HT1080 (cell line): ENCODE data around the gene SZT2. TPM values are rescaled to one million over a fixed set of nuclear protein-coding genes. Genes with fewer than 3 reads are reported as not detected.

Source experiments
- DNase-seq: peaks from one replicate; pipeline ENCODE4 v3.0.0-alpha.2; 2015; ENCODE audit warnings: low read depth
- total RNA-seq: library from RNA; depleted of rRNA; stranded (reverse); fragments of >200 nt; shearing (Covaris generic); gene quantifications from 2 replicates; pipeline ENCODE4 v1.2.3, GENCODE V29; 2014

Gene SZT2
- total RNA-seq, 1 experiment from 2014 or later = 11.7 TPM

DNA sequence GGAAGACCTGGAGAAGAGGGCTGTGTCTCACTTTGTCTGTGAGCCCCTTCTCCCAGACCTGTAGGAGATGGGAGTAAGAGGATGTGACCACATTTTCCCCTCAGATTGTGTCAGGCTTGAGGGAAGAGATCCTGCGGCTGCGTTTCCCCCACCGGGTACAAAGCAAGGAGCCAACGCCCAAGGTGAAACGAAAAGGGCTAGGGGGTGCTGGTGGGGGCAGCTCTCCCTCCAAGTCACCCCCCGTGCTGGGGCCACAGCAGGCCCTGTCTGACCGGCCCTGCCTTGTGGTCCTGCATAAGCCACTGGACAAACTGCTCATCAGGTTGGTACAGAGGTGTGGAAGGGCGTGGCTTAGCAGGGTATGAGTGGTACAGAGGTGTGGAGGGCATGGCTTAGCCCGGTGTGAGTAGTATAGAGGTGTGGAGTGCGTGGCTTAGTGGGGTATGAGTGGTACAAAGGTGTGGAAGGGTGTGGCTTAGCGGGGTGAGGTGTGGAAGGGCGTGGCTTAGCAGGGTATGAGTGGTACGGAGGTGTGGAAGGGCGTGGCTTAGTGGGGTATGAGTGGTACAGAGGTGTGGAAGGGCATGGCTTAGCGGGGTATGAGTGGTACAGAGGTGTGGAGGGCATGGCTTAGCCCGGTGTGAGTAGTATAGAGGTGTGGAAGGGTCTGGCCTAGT lies 33.4 kb downstream of the SZT2 start:
- no peak for DNase-seq

GRCh38 chr1:43423672-43424550 lies 34.2 kb downstream of the SZT2 start:
- no peak for DNase-seq

GRCh38 chr1:43425045-43425444 lies 35.3 kb downstream of the SZT2 start:
- no peak for DNase-seq

DNA sequence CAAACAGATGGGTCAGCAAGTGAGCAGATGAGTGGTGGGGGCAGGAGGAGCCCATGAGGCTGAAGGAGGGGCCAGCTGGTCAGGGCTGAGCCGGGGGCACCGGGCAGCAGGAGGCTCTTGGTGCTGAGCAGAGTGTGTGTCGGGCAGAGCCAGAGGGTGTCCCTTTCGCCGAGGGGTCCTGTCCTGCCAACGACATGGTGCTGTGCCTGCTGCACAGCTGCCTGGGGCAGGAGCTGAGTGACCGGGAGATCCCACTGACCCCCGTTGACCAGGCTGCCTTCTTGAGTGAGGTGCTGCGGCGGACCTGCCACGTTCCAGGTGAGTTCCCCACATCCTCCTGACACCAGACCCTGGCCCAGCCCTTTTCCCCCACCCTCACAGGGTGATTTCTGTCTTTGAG lies 36.5 kb downstream of the SZT2 start:
- no peak for DNase-seq

- no peak for DNase-seq
Measured at GRCh38 chr1:43427524-43427923, 37.8 kb downstream of the SZT2 start.

DNA sequence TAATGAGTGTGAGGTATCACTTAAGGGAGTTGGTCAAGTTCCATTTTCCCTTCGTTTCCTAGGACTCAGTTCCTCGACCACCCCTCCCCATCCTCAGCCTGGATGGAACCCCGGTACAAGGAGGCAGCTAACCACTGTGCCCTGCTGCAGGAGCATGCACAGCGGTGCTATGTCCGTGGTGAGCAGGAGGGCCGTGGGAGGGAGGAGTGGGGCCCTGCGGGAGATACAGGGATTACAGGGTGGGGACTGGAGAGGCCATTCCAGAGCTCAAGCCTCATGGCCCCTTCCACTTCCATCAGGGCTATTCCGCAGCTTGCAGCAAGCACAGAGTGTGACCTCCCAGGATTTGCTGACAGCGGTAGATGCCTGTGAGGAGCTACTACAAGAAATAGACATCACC lies 38.2 kb downstream of the SZT2 start:
- DNase-seq = no peak

GRCh38 chr1:43430831-43431230 lies 41.1 kb downstream of the SZT2 start:
- no peak for DNase-seq

DNA sequence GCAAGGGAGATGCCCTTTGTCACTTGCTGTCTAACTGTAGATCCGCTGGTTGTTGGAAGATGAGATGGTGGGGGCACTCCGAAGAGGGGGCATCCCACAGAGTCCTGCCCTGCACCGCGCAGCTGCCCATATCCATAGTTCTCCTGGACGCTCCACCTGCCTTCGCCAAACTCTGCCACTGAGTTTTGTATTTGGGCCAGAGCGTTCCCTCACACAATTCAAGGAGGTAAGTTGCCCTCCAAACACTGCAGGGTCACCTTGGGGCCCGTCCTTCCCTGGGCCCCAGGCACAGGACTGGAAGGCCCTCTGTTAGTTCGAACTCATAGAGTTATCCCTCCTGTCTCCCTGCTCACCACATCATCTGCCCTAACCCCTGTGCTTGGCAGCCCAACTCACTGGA lies 42.0 kb downstream of the SZT2 start:
- DNase-seq = no peak

DNA sequence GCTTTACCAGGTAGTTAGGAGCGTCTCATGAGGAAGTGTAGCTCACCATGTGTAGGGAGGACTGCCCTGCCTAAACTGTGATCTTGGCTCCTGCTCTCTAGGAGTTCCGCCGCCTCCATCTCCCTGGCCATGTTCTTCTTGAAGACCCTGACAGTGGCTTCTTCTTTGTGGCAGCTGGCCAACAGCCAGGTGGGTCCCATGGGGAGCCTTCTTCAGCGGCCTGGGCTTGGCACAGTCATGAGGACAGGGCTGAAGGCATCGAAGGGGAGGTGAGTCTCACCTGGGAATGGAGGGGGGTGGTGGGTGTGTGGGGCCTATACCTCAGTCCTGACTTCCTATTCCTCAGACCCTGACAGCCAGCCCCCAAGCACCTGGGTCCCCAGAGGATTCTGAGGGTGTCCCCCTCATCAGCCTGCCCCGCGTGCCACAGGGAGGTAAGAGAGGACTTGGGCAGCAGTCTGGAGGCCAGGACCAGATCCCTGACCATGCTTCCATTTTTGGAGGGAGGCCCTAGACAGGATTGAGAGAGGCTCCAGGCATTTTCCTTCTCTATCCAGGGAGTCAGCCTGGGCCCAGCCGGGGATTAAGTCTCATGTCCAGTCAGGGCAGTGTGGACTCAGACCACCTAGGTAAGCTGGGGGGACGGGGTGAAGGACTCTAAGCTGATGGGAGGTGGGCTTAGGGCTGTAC lies 42.6 kb downstream of the SZT2 start:
- no peak for DNase-seq

GRCh38 chr1:43432907-43433306 lies 43.2 kb downstream of the SZT2 start:
- DNase-seq = no peak

GRCh38 chr1:43434256-43434655 lies 44.6 kb downstream of the SZT2 start:
- DNase-seq = no peak

GRCh38 chr1:43435146-43436145 lies 45.7 kb downstream of the SZT2 start:
- DNase-seq = no peak

- no peak for DNase-seq
Measured at GRCh38 chr1:43436371-43436770, 46.7 kb downstream of the SZT2 start.

DNA sequence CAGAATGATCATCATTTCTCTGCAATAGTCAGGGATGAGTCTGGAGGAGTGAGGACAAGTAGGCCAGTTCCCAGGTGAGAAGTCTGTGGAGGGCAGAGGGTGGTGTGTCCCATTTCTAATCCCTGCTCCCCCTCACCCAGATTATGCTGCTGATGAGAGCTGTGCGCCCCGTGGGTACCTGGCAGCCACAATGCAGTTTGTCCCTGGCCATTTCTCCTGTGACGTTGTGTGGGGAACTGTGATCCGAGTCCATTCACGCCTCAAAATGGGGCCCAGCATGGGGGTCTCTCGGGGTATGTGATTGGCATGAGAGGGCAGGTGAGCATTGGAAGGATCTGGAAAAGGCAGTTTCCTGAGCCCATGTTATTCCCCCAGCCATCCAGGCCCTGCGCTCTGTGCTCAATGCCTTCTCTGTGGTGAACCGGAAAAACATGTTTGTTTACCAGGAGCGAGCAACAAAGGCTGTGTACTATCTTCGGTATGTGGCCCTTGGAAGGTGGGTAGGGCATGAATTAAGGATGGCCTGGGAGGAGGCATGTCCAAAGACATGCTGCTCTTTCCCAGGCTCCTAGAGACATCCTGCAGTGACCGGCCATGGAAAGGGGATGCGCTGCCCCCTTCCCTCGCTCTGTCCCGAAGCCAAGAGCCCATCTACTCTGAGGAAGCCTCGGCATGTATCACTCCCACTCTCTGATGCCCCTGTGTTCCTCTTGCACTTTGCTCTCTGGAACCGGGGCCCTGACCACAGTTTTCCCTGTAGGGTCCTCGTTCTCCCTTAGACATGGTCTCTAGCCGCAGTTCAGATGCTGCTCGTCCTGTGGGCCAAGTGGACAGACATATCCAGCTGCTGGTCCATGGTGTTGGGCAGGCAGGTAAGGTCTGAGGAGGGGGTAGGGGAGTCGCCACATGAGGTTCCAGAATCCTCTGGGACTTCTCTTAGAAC lies 47.6 kb downstream of the SZT2 start:
- no peak for DNase-seq

DNA sequence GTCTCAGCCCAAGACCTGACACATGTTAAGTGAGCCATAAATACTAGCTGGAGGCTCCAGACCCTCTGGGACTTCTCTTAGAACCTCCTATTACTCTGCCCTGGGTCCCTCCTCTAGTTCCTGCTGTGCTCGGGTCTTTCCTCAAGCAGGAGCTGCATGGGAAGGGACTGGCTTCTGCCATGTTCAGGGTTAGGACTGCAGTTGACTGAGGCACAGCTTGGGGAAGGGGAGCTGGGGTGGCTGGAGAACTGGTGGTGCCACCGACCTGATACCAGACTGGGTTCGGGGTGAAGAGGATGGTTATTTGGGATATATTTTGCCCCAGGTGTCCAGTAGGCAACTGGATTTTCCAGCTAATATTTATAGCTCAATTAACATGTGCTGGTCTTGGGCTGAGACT lies 48.3 kb downstream of the SZT2 start:
- DNase-seq = no peak

- no peak for DNase-seq
Measured at GRCh38 chr1:43438576-43438952, 48.9 kb downstream of the SZT2 start.

DNA sequence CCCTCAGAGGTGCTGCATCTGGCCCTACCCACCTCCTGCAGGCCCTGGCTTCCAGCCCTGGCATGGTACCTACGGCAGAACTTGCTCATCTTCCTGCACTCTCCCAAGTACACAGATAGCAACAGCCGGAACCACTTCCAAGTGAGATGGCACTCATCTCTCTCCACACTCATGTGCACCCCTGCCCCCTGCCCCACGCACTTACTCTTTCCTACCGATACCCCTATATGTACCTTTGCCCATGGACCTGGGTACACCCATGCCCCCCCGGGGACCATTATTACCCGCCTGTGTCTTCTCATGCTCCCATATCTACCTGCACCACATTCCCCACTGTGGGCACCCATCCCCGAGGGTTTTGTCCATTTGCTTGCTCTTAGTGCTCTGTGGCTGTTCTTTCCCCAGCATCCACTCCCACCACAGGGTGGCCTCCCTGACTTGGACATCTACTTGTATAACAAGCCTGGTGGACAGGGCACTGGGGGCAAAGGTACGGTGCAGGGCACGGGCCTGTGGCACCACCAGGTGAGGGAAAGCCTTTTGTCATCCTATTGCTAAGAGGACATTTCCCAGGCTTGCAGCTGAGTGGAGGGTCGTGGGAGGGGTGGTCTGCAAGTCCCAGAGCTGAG lies 49.4 kb downstream of the SZT2 start:
- no peak for DNase-seq

DNA sequence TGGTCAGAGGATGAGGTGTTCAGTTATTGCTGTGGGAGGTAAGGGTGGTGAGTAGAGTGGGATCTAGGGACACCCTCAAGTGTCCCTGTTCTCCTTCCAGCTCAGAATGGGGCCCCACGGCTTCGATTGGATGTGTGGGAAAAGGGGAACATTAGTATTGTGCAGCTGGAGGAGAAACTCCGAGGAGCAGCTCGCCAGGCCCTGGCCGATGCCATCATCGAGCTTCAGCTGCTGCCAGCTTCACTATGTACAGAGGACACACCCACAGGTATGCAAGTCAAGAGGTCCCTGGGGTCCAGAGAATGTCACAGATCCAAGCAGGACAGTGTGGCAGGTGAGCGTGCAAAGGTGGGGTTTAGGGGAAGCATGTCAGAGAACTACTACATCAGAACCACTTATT lies 50.1 kb downstream of the SZT2 start:
- DNase-seq = no peak

DNA sequence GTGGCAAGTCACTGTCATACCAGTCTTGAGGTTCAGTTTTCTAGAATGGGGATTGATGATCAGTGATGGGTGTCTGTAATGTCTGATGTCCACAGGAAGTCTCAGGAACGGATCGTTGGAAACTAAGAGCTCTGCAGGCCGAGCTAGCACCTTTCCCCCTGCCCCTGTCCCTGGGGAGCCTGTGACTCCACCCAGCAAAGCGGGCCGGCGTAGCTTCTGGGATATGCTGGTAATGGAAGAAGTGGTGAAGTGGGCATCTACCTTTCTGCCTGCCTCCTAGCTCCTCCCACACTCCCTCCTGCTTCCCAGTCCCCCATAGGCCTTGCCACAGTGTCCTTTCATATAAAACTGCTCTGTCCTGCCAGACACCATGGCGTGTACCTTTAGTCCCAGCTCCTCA lies 50.7 kb downstream of the SZT2 start:
- no peak for DNase-seq
